ENCODE data around the gene MYZAP. TPM values are rescaled to one million over a fixed set of nuclear protein-coding genes. Genes with fewer than 3 reads are reported as not detected.
A peak's percentile ranks its signal among the peaks of the same experiment; 100 is the strongest.

Gene MYZAP
- total RNA-seq, 1 experiment from 2014 or later = 0.68 TPM

- Mint-ChIP-seq H3K27ac (no peak overlapping the region), H3K36me3 (no peaks in the 10 kb centered on the region), H3K9me3 (peaks cover under 1% of the 10 kb centered on the region), H3K27me3 (ENCODE audit: low read depth) (no peaks in the 10 kb centered on the region), H3K4me3 (no peak overlapping the region), H3K4me1 (peaks cover 15% of the 10 kb centered on the region; the same call in 1 of the 2 replicates)
- ChIA-PET POLR2A (interaction anchor here (1.5 kb wide), 1 partner anchor 24 kb away, joined by 4 read pairs; the partner anchor contains the start of gene POLR2M), CTCF (interaction anchor here (0.7 to 5.6 kb wide), 23 partner anchors 8 to 339 kb away, joined by 3 to 72 read pairs (median 5); partner anchors contain the start of gene POLR2M)
- DNase-seq (ENCODE audit: low spot score) (no peak), ATAC-seq (peak; percentile 46)
- no peak for TF ChIP-seq FOXK1 (CRISPR knock-in tag; IDR thresholded peaks at IDR 0.05)
- TF ChIP-seq, protein P1, sequence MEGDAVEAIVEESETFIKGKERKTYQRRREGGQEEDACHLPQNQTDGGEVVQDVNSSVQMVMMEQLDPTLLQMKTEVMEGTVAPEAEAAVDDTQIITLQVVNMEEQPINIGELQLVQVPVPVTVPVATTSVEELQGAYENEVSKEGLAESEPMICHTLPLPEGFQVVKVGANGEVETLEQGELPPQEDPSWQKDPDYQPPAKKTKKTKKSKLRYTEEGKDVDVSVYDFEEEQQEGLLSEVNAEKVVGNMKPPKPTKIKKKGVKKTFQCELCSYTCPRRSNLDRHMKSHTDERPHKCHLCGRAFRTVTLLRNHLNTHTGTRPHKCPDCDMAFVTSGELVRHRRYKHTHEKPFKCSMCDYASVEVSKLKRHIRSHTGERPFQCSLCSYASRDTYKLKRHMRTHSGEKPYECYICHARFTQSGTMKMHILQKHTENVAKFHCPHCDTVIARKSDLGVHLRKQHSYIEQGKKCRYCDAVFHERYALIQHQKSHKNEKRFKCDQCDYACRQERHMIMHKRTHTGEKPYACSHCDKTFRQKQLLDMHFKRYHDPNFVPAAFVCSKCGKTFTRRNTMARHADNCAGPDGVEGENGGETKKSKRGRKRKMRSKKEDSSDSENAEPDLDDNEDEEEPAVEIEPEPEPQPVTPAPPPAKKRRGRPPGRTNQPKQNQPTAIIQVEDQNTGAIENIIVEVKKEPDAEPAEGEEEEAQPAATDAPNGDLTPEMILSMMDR (IDR thresholded peaks at IDR 0.05) = no peak
- no peak for TF ChIP-seq RORB (CRISPR knock-in tag; IDR thresholded peaks at IDR 0.05)
- TF ChIP-seq E2F1 (CRISPR knock-in tag; IDR thresholded peaks at IDR 0.05) = no peak
- TF ChIP-seq HMGA2 (CRISPR knock-in tag; IDR thresholded peaks at IDR 0.05) = no peak
- no peak for TF ChIP-seq TEAD4 (CRISPR knock-in tag; IDR thresholded peaks at IDR 0.05)
- TF ChIP-seq MYBL2 (CRISPR knock-in tag; IDR thresholded peaks at IDR 0.05) = no peak
- no peak for TF ChIP-seq ZNF232 (CRISPR knock-in tag; IDR thresholded peaks at IDR 0.05)
- no peak for TF ChIP-seq ZNF121 (CRISPR knock-in tag; IDR thresholded peaks at IDR 0.05)
- TF ChIP-seq ESRRA (CRISPR knock-in tag; IDR thresholded peaks at IDR 0.05; ENCODE audit: borderline replicate concordance) = no peak
- no peak for TF ChIP-seq MAX (CRISPR knock-in tag; IDR thresholded peaks at IDR 0.05)
- TF ChIP-seq ZNF423 (CRISPR knock-in tag; IDR thresholded peaks at IDR 0.05) = no peak
- no peak for TF ChIP-seq FOXP1 (CRISPR knock-in tag; IDR thresholded peaks at IDR 0.05; ENCODE audit: borderline replicate concordance)
- TF ChIP-seq, protein P2, sequence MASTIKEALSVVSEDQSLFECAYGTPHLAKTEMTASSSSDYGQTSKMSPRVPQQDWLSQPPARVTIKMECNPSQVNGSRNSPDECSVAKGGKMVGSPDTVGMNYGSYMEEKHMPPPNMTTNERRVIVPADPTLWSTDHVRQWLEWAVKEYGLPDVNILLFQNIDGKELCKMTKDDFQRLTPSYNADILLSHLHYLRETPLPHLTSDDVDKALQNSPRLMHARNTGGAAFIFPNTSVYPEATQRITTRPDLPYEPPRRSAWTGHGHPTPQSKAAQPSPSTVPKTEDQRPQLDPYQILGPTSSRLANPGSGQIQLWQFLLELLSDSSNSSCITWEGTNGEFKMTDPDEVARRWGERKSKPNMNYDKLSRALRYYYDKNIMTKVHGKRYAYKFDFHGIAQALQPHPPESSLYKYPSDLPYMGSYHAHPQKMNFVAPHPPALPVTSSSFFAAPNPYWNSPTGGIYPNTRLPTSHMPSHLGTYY (CRISPR knock-in tag; IDR thresholded peaks at IDR 0.05) = no peak
- no peak for TF ChIP-seq ATF6 (CRISPR knock-in tag; IDR thresholded peaks at IDR 0.05)
- TF ChIP-seq, protein P3, sequence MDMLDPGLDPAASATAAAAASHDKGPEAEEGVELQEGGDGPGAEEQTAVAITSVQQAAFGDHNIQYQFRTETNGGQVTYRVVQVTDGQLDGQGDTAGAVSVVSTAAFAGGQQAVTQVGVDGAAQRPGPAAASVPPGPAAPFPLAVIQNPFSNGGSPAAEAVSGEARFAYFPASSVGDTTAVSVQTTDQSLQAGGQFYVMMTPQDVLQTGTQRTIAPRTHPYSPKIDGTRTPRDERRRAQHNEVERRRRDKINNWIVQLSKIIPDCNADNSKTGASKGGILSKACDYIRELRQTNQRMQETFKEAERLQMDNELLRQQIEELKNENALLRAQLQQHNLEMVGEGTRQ (CRISPR knock-in tag; IDR thresholded peaks at IDR 0.05) = no peak
- TF ChIP-seq CREB1 (CRISPR knock-in tag; IDR thresholded peaks at IDR 0.05) = no peak
- TF ChIP-seq NFYB (CRISPR knock-in tag; conservative IDR thresholded peaks at IDR 0.05; ENCODE audit: low read depth) = no peak
Observed at GRCh38 chr15:57731530-57732103, 139.9 kb downstream of the MYZAP start.
